ENCODE measurements around the gene BCL2L13. TPM values are rescaled to one million over a fixed set of nuclear protein-coding genes. Genes with fewer than 3 reads are reported as not detected.
A peak's percentile ranks its signal among the peaks of the same experiment; 100 is the strongest.

The BCL2L13 gene
- total RNA-seq, 1 experiment from 2014 or later, result 26.0 TPM

DNA sequence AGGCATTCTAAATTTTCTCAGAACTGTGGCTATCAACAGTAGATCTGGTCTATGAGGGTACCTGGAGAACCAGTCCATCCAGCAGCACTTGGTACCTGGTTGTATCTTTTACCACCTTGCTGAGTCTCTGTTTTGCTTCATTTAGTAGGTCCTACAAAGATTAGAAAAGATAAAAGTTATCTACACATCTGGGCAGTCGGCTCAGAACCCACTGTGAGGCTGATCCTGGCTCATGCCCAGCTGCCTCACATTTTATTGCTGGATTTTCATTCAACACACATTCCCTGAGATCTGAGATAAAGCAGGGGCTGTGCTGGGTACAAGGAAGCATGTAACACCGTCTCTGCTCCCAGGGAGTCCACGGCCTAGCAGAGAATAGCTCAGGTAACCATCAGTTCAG, 37.5 kb upstream of the BCL2L13 start:
- peaks cover 23 to 54% (median 50%) of the 10 kb centered on the region in 3 experiments for H3K36me3 Mint-ChIP-seq (ENCODE audit: insufficient read depth in 1 of 3, low read depth in 3 of 3)
- Histone ChIP-seq H4K8ac (replicated peaks; ENCODE audit: insufficient read length, low read depth, low read length) (no peak overlapping the region), H3K4me2 (ENCODE audit: insufficient read depth, insufficient read length, low read length) (no peak overlapping the region), H2BK5ac (ENCODE audit: insufficient read length, low read length) (no peak overlapping the region), H3T11ph (ENCODE audit: low read length) (no peak overlapping the region), H3K79me1 (ENCODE audit: insufficient read depth, low read depth, low read length, poor library complexity, severe bottlenecking) (no peaks in the 10 kb centered on the region), H2AFZ (ENCODE audit: low read length) (no peak overlapping the region), H2BK12ac (ENCODE audit: insufficient read length, low read depth, low read length) (no peak overlapping the region), H4K20me1 (ENCODE audit: control insufficient read depth, insufficient read depth, insufficient read length) (no peaks in the 10 kb centered on the region), H3K23ac (ENCODE audit: insufficient read length, low read depth, low read length) (no peak overlapping the region), H3K9me3 (ENCODE audit: control insufficient read depth, low read depth, low read length) (no peaks in the 10 kb centered on the region), H2BK120ac (ENCODE audit: low read depth, low read length, poor library complexity, severe bottlenecking) (no peak overlapping the region), H4K91ac (ENCODE audit: insufficient read length, low read depth, low read length) (no peak overlapping the region), H3K4me1 (ENCODE audit: insufficient read depth, low read length) (no peaks in the 10 kb centered on the region), H3K9ac (ENCODE audit: extremely low read depth, insufficient read length, low read length) (no peak overlapping the region), H3K27ac (ENCODE audit: insufficient read length, low read depth, low read length) (no peak overlapping the region), H3K4ac (ENCODE audit: low read depth, low read length) (no peak overlapping the region), H3K27me3 (ENCODE audit: insufficient read depth, low read length) (no peaks in the 10 kb centered on the region), H3K23me2 (ENCODE audit: insufficient read length, low read depth, low read length, poor library complexity, severe bottlenecking) (no peaks in the 10 kb centered on the region), H2BK20ac (ENCODE audit: low read depth, low read length, poor library complexity, severe bottlenecking) (no peak overlapping the region), H4K5ac (ENCODE audit: insufficient read length, low read depth, low read length) (no peak overlapping the region), H3K14ac (ENCODE audit: insufficient read depth, low read length) (no peak overlapping the region), H3K56ac (ENCODE audit: insufficient read length, low read depth, low read length) (no peak overlapping the region), H2BK15ac (ENCODE audit: low read depth, low read length) (no peak overlapping the region), H2AK5ac (ENCODE audit: insufficient read length, low read length) (no peak overlapping the region), H3K18ac (ENCODE audit: insufficient read length, low read depth, low read length) (no peak overlapping the region), H3K79me2 (ENCODE audit: insufficient read depth, low read length) (no peaks in the 10 kb centered on the region)
- no peak for DNase-seq
- H3K27me3 Mint-ChIP-seq (ENCODE audit: low read depth), result no peaks in the 10 kb centered on the region
- H3K4me1 Mint-ChIP-seq, result no peaks in the 10 kb centered on the region
- TF ChIP-seq, protein P1, sequence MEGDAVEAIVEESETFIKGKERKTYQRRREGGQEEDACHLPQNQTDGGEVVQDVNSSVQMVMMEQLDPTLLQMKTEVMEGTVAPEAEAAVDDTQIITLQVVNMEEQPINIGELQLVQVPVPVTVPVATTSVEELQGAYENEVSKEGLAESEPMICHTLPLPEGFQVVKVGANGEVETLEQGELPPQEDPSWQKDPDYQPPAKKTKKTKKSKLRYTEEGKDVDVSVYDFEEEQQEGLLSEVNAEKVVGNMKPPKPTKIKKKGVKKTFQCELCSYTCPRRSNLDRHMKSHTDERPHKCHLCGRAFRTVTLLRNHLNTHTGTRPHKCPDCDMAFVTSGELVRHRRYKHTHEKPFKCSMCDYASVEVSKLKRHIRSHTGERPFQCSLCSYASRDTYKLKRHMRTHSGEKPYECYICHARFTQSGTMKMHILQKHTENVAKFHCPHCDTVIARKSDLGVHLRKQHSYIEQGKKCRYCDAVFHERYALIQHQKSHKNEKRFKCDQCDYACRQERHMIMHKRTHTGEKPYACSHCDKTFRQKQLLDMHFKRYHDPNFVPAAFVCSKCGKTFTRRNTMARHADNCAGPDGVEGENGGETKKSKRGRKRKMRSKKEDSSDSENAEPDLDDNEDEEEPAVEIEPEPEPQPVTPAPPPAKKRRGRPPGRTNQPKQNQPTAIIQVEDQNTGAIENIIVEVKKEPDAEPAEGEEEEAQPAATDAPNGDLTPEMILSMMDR (conservative IDR thresholded peaks at IDR 0.05), result no peak
- 0 out of 7 replicates have a peak overlapping the region, but pooled peaks of 1 of the 3 experiments have one; percentile 18 for H3K27ac Mint-ChIP-seq
- no peaks in the 10 kb centered on the region for H3K9me3 Mint-ChIP-seq
- H3K4me3 Mint-ChIP-seq, result no peak overlapping the region
- WGBS (ENCODE audit: extremely low coverage, insufficient read length, low lambda C conversion rate), result no CpG with 5 or more reads among the region's 3 CpGs
